ENCODE data around the gene SELENOH.

Gene SELENOH

GRCh38 chr11:57746920-57747319 is 5.6 kb downstream of the SELENOH start:
- no peak for DNase-seq (ENCODE audit: low spot score)

- no peak for DNase-seq (ENCODE audit: low spot score)
Measured at GRCh38 chr11:57751176-57751575, 9.9 kb downstream of the SELENOH start.

GRCh38 chr11:57751676-57752253 is 10.5 kb downstream of the SELENOH start, which contains the start of gene BTBD18:
Gene BTBD18 (minus strand): TSS chr11:57751819. CDS start chr11:57751188, 631 bp downstream.
- peak; percentile 75 for DNase-seq (ENCODE audit: low spot score)

DNA sequence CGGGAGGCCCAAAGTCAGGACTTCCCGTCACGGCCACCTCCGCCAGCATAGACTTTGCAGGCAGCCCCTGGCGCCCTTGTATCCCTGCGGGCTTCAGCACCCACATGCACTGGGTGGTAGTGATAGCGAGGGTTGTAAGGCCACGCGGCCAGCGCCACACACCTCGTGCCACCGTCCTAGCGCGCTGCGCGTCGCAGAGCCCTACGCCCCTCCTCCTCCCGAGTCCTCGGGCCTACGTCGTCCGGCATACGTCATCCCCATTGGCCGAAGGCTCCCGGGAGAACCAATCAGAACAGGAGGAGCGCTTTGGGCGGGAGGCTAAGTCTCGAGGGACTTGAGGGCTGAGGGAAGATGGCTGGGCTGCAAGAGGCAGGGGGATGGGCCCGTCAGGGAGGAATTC is 11.7 kb downstream of the SELENOH start:
- no peak for DNase-seq (ENCODE audit: low spot score)

GRCh38 chr11:57758174-57758573 is 16.9 kb downstream of the SELENOH start:
- DNase-seq (ENCODE audit: low spot score): no peak

GRCh38 chr11:57761301-57762234 is 20.3 kb downstream of the SELENOH start, which contains the start of gene CTNND1:
Gene CTNND1 (plus strand): TSS chr11:57761802. CDS start chr11:57791479, 29,677 bp downstream.
- DNase-seq (ENCODE audit: low spot score): peak; percentile 98

DNA sequence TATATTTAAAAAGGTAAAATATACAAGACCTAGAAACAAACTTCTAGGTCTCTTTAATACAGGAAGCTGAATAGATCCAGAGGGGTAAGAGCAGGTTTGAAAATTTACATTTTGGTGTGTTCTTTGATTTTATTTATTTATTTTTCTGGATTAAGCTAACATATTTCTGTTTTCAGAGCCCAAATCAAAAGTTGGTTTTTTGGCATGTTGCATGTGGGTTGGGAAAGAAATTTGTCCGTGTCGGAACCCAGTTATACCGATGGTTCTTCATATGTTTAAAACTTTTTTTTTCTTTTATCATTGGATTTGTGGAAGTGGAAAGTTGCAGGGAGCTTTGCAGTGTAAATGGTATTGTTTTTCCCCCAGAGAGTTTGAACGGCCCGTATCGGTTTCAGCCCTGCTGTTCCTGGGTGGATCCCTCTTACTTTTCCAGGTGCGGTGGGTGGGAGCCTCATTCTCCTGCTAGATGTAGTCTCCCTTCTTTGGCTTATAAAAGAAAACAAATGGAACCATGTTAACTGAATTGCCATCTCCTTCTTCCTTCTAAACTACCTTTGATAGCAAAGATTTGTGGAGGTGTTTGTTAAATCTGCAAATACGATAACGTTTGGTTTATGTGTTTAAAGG is 21.1 kb downstream of the SELENOH start:
- DNase-seq (ENCODE audit: low spot score): peak; percentile 30

DNA sequence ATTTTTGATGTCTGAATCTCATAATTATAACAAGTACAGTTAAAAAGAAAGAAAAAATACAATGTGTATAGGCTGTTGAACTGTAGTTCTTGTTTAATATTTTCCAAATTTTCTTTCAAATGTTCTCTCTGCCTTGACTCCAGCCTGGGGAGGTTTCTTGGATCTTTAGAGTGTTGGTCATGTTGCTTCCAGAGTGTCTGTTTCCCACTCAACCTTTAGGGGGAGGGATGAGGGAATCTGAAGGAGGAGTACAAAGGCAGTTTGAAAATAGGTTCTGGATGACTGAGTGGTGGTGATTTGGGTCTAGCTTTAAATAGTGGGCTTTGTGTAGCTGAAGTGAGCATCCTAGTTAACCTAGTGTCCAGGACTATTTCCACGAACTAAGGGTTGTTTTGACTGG is 22.3 kb downstream of the SELENOH start:
- peak; percentile 73 for DNase-seq (ENCODE audit: low spot score)

GRCh38 chr11:57764021-57764420 is 22.7 kb downstream of the SELENOH start:
- no peak for DNase-seq (ENCODE audit: low spot score)

GRCh38 chr11:57764566-57764965 is 23.3 kb downstream of the SELENOH start:
- no peak for DNase-seq (ENCODE audit: low spot score)

DNA sequence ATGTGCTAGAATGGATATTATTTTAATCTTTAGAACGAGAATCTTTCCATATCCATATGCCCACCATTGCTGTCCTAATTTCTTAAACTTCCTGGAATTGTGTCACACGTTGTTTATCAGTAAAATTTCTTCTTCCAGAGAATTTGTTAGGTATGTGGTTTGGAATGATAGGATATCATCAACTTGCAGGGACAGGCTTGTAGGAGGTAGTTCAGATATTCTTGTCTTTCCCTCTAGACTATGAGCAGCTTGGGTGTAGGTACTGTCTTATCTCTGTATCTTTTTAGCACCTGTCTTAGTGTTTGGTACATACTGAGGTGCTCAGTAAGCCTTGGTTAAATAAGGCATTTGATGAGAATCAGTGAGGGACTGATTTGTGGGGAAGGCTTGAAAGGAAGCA is 23.7 kb downstream of the SELENOH start:
- no peak for DNase-seq (ENCODE audit: low spot score)

- no peak for DNase-seq (ENCODE audit: low spot score)
Measured at GRCh38 chr11:57770793-57771192, 29.5 kb downstream of the SELENOH start.

- no peak for DNase-seq (ENCODE audit: low spot score)
Measured at GRCh38 chr11:57771365-57771764, 30.1 kb downstream of the SELENOH start.

DNA sequence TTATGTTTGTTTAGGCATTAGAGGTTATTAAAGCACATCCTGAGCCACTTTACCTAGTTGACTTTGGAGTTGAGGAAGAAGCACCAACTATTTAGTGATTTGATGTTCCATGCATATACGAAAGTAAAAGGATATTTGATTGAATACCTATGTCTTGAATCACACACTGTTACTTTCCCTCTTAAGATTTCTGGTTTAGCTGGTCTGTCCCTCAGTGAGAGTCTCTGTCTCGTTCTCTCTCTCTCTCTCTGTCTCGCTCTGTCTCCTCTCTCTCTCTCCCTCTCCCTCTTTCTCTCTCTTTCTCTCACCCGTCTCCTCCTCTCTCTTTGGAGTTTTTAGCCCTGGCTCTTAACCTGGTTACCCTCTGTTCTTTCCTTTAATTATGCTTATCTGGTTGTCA is 31.3 kb downstream of the SELENOH start:
- DNase-seq (ENCODE audit: low spot score): no peak

DNA sequence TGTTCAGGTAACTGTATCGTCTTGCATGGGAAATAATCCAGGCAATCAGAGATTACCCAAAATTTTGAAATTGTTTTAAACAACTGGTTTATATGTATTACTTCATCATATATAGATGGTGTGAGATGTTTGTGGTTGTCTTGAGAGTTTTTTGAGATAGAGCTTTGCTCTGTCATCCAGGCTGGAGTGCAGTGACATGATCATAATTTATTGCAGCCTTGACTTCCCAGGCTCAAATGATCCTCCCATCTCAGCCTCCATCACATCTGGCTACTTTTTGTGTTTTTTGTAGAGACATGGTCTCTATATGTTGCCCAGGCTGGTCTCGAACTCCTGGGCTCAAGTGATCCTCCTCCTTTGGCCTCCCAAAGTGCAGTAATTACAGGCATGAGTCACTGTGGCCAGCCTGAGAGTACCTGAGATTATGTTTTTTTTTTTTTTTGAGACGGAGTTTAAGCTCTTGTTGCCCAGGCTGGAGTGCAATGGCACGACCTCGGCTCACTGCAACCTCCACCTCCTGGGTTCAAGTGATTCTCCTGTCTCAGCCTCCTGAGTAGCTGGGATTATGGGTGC is 31.8 kb downstream of the SELENOH start:
- no peak for DNase-seq (ENCODE audit: low spot score)

DNA sequence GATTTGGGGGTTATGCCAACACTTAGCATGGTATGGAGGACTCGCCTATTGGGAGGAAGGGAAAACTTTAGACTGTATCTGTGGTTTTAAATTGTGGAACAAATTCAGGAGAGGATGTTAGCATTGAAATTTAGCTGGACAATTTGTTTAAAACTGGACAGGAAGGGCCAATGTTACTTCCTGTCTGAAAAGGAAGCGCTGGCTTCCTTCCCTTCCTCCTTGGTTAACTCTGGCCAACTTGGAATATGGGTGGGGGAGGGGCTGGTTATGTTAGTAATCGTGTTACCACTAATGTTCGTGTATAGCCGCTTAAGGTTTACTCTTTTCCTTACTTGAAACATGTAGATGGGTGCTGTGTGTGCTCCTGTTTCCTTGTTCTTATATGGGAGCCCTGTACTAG is 34.2 kb downstream of the SELENOH start:
- peak; percentile 44 for DNase-seq (ENCODE audit: low spot score)

GRCh38 chr11:57776031-57776521 is 34.8 kb downstream of the SELENOH start:
- DNase-seq (ENCODE audit: low spot score): no peak

- no peak for DNase-seq (ENCODE audit: low spot score)
Measured at GRCh38 chr11:57776577-57777210, 35.4 kb downstream of the SELENOH start.

- peak; percentile 60 for DNase-seq (ENCODE audit: low spot score)
Measured at GRCh38 chr11:57777969-57778317, 36.7 kb downstream of the SELENOH start.

DNA sequence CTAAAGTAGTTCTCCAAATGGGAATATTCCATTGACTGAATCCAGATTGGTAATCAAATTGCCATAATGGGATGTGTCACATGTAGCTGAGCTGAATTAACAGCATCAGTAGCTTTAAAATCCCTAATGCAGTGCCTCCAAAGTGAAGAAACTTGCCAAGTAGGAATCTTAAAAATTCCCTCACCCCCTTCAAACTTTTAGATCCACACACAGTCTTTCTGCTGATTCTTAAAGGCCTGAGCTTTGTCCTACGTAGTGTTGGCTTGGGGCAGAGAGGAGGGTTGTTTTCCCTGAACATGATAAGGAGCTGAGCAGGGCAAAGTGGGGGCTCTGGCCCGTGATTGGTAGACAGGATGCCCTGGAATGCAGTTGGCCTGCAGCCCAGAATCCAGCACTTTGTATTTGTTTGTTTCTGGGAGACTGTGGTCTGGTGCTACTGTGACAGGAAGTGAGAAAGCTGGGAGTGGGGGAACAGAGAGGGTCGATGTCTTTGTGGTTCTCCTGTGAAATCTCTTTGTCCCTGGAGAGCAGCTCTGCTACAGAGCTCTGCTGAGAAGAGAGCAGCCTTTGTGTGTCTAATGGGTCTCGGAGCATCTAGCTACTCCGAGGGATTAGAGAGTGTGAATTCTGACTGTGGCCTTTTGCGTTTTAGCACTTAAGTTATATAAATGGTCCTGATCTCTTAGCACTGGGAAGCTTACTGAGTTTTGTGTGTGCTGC is 37.2 kb downstream of the SELENOH start:
- DNase-seq (ENCODE audit: low spot score): peak; percentile 97

DNA sequence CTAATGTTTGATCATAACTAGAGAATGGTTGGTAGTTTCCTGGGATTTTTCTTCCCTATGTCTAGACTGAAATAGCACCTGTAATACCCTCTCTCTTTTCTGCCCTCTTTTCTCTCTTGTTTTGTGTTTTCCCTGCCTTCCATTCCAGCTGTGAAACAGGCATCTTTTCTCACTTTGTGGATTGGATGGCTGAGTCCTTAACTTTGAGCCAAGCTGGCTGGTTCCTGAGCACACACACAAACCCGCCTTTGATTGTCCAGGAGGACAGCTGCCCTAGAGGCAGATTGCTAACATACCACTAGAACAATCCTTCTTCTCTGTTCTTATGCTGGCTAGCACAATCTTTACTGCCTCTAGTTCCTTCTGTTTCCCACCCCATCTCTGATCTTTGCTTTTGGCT is 38.0 kb downstream of the SELENOH start:
- peak; percentile 95 for DNase-seq (ENCODE audit: low spot score)

Data from pons (tissue), 1 donor.